GM12878 (cell line): ENCODE measurements around the gene HMGN1. TPM values are rescaled to one million over a fixed set of nuclear protein-coding genes. Genes with fewer than 3 reads are reported as not detected.

ENCODE experiments used
- ATAC-seq: fragments of 200-7000 bp; cut with Tn5 transposase; 3 replicates; pipeline ENCODE4 v1.9.1; 2020; ENCODE audit warnings: mild to moderate bottlenecking, moderate library complexity
- BruUV-seq: library from RNA; stranded (reverse); fragments of 400-500 nt; replicated peaks from 2 replicates; lab custom pipeline; 2021; lab: Mats Ljungman, UMichigan
- CTCF ChIA-PET: fragments of 300-600 bp; sonication (Branson Sonifier 250); formaldehyde crosslinking; extraction: SDS; loops from one replicate; lab custom pipeline; 2021; ENCODE audit warnings: inconsistent platforms; lab: Yijun Ruan, JAX
- POLR2A ChIA-PET: fragments of 350-600 bp; formaldehyde crosslinking; extraction: SDS; loops from one replicate; lab custom pipeline; 2021; ENCODE audit warnings: inconsistent platforms; lab: Charles Lee
- RAD21 ChIA-PET: fragments of 300-600 bp; sonication (Branson Sonifier 250); formaldehyde crosslinking; loops from one replicate; lab custom pipeline; 2023; ENCODE audit warnings: antibody characterized with exemption; ENCODE audit not compliant: unreplicated experiment; lab: Charles Lee
- SMC1A ChIA-PET: fragments of 300-600 bp; sonication (Branson Sonifier 250); formaldehyde crosslinking; loops from one replicate; lab custom pipeline; 2023; ENCODE audit not compliant: unreplicated experiment, uncharacterized antibody; lab: Charles Lee
- DNase-seq: peaks from one replicate; pipeline ENCODE4 v3.0.0-alpha.2; 2011; ENCODE audit warnings: low read depth, low spot score
- FAIRE-seq: peaks from 3 replicates; lab custom pipeline; 2011; peaks lifted over from hg19 to GRCh38; lab: Jason Lieb, UNC
- H2AFZ ChIP-seq: 2 replicates; pipeline ENCODE4 v1.6.0; 2011; ENCODE audit warnings: low read depth, low read length, control low read depth; ENCODE audit not compliant: control insufficient read depth
- H3K27ac ChIP-seq: 2 replicates; pipeline ENCODE4 v1.5.1; 2011; ENCODE audit warnings: control low read depth; ENCODE audit not compliant: control insufficient read depth, insufficient read depth
- H3K27me3 ChIP-seq, 2 experiments: replicated peaks in 1 of 2; 2 replicates each; pipeline versions ENCODE4 v1.6.0 to v1.6.1; 2011; ENCODE audit warnings: low read length in 1 of 2; ENCODE audit not compliant: control insufficient read depth in 2 of 2, insufficient read depth in 2 of 2
- H3K36me3 ChIP-seq, 2 experiments: 2 replicates each; pipeline ENCODE4 v1.5.1; 2011; ENCODE audit warnings: low read length in 1 of 2; ENCODE audit not compliant: control insufficient read depth in 2 of 2, insufficient read depth in 2 of 2
- H3K4me1 ChIP-seq: 2 replicates; pipeline ENCODE4 v1.6.1; 2011; ENCODE audit warnings: mild to moderate bottlenecking, low read length, moderate library complexity, mixed read lengths; ENCODE audit not compliant: control insufficient read depth, insufficient read depth
- H3K4me2 ChIP-seq: 2 replicates; pipeline ENCODE4 v1.6.0; 2011; ENCODE audit warnings: control low read depth; ENCODE audit not compliant: control insufficient read depth, insufficient read depth
- H3K4me3 ChIP-seq: fragments of 200-600 bp; sonication (generic); 2 replicates; pipeline ENCODE4 v1.5.1; 2016
- H3K79me2 ChIP-seq: 2 replicates; pipeline ENCODE4 v1.6.0; 2011; ENCODE audit warnings: low read length; ENCODE audit not compliant: control insufficient read depth, insufficient read depth
- H3K9ac ChIP-seq: 2 replicates; pipeline ENCODE4 v1.8.0; 2011; ENCODE audit warnings: low read length, control low read depth, mixed read lengths; ENCODE audit not compliant: control insufficient read depth, insufficient read depth
- H3K9me3 ChIP-seq: replicated peaks from 3 replicates; pipeline ENCODE4 v1.5.1; 2011; ENCODE audit warnings: mild to moderate bottlenecking, low read length; ENCODE audit not compliant: control insufficient read depth, insufficient read depth
- H4K20me1 ChIP-seq: 2 replicates; pipeline ENCODE4 v1.6.0; 2011; ENCODE audit not compliant: control insufficient read depth, insufficient read depth
- CBX3 ChIP-seq: fragments of 200-600 bp; sonication (generic); IDR thresholded peaks from 2 replicates; pipeline ENCODE4 v1.6.1; 2016; ENCODE audit warnings: low read depth, borderline replicate concordance
- CTCF ChIP-seq, 3 experiments: IDR thresholded peaks in 2 of 3; conservative IDR thresholded peaks in 1 of 3; 2 replicates each; pipeline ENCODE4 v1.5.1; 2011; ENCODE audit warnings: low read depth in 3 of 3, low read length in 3 of 3, mild to moderate bottlenecking in 3 of 3, control low read depth in 2 of 3, moderate library complexity in 2 of 3, inconsistent platforms in 1 of 3, mixed read lengths in 1 of 3; ENCODE audit not compliant: control insufficient read depth in 2 of 3, insufficient read depth in 1 of 3; ENCODE audit errors: extremely low read depth in 1 of 3
- EED ChIP-seq: sonication (generic); IDR thresholded peaks from 2 replicates; pipeline ENCODE4 v1.6.1; 2016; ENCODE audit warnings: antibody characterized with exemption, low read depth
- EP300 ChIP-seq, 2 experiments: fragments of 150-350 bp in 1 of 2; IDR thresholded peaks; 2 replicates each; pipeline ENCODE4 v1.6.1; 2011 to 2012; ENCODE audit warnings: low read depth in 2 of 2, low read length in 2 of 2, borderline replicate concordance in 1 of 2, improper control_type of control experiment in 1 of 2, inconsistent platforms in 1 of 2; ENCODE audit not compliant: control insufficient read depth in 1 of 2
- MEF2B ChIP-seq: fragments of 450-650 bp; IDR thresholded peaks from 2 replicates; pipeline ENCODE4 v1.6.1; 2018; ENCODE audit warnings: mild to moderate bottlenecking, moderate library complexity; ENCODE audit not compliant: partially characterized antibody, poor library complexity, severe bottlenecking
- NBN ChIP-seq: fragments of 450-650 bp; IDR thresholded peaks from 2 replicates; pipeline ENCODE4 v1.6.1; 2016
- RAD51 ChIP-seq: fragments of 450-650 bp; IDR thresholded peaks from 2 replicates; pipeline ENCODE4 v1.6.1; 2016; ENCODE audit warnings: moderate library complexity, mild to moderate bottlenecking, inconsistent platforms
- SMC3 ChIP-seq: IDR thresholded peaks from 2 replicates; pipeline ENCODE4 v1.6.1; 2011; ENCODE audit warnings: low read length, improper control_type of control experiment, borderline replicate concordance
- STAT3 ChIP-seq: IDR thresholded peaks from 2 replicates; pipeline ENCODE4 v1.6.1; 2011; ENCODE audit warnings: low read depth, low read length, improper control_type of control experiment
- TCF12 ChIP-seq: IDR thresholded peaks from 2 replicates; pipeline ENCODE4 v1.6.1; 2011; ENCODE audit warnings: low read depth, mild to moderate bottlenecking, low read length
- WRNIP1 ChIP-seq: IDR thresholded peaks from 2 replicates; pipeline ENCODE4 v1.6.1; 2011; ENCODE audit warnings: low read depth, low read length, improper control_type of control experiment, borderline replicate concordance
- YBX1 ChIP-seq: fragments of 450-650 bp; IDR thresholded peaks from 2 replicates; pipeline ENCODE4 v1.6.1; 2016; ENCODE audit warnings: antibody characterized with exemption
- ZBTB11 ChIP-seq: fragments of 450-650 bp; formaldehyde crosslinking; IDR thresholded peaks from 2 replicates; pipeline ENCODE4 v1.5.0; 2022; ENCODE audit warnings: mild to moderate bottlenecking, missing genetic modification characterization
- ZBTB4 ChIP-seq: fragments of 450-650 bp; formaldehyde crosslinking; IDR thresholded peaks from 2 replicates; pipeline ENCODE4 v1.4.0; 2022; ENCODE audit warnings: mild to moderate bottlenecking, moderate library complexity
- WGBS: methylation state at CpG from one replicate; pipeline ENCODE4 v1.1.6; 2016; ENCODE audit warnings: low lambda C conversion rate; ENCODE audit not compliant: insufficient replicate concordance, insufficient coverage; ENCODE audit errors: missing lambda C conversion rate; 5-methylcytosine and 5-hydroxymethylcytosine counted together
- in situ Hi-C: fragments of 300-500 bp; cut with MboI; formaldehyde crosslinking; loops from 9 replicates; pipeline ENCODE4 v1.14.3; 2018; ENCODE audit warnings: mixed read lengths
- intact Hi-C: fragments of 100-400 bp; cut with micrococcal nuclease; formaldehyde crosslinking; loops from one replicate; pipeline ENCODE4 v1.14.2; 2022; ENCODE audit not compliant: unreplicated experiment
- polyA plus RNA-seq, 11 experiments: library from polyadenylated mRNA; depleted of rRNA in 4 of 11; unstranded in 6 of 11; stranded (reverse) in 5 of 11; fragments of >200 nt; fragmentation: Nextera tagmentation in 4 of 11; fragmentation: Illumina TruSeq in 1 of 11; extraction: Ambion mirVana in 4 of 11; extraction: Trizol in 1 of 11; gene quantifications; 1 replicate in 1 of 11; 2 replicates in 10 of 11; pipeline versions ENCODE4 v1.2.1 to v1.2.3, GENCODE V29; 2011 to 2016; ENCODE audit warnings: inconsistent platforms in 2 of 11, missing spikeins in 2 of 11, low read depth in 1 of 11
- total RNA-seq, 4 experiments: library from RNA; depleted of rRNA in 3 of 4; stranded (reverse); fragments of >200 nt in 3 of 4; fragmentation: Illumina TruSeq in 1 of 4; extraction: Trizol in 1 of 4; gene quantifications; 2 replicates each; pipeline versions ENCODE4 v1.2.1 to v1.2.3, GENCODE V29; 2013 to 2021

The HMGN1 gene
- total and polyA plus RNA-seq, 10 of the 15 experiments (the other 5 are each of a cell fraction or from before 2014, with no cell fraction given), result 120 to 798 (median 396) TPM

GRCh38 chr21:39296891-39297290, 52.0 kb downstream of the HMGN1 start:
- Histone ChIP-seq H3K4me1 (no peaks in the 10 kb centered on the region), H3K4me3 (no peak overlapping the region), H3K27ac (no peak overlapping the region), H3K36me3 (peaks cover 0 to 17% of the 10 kb centered on the region in 2 experiments; a peak in 2 of 4 replicates), H3K79me2 (no peaks in the 10 kb centered on the region), H3K27me3 (no peaks in the 10 kb centered on the region), H3K9ac (no peak overlapping the region), H2AFZ (no peak overlapping the region), H4K20me1 (no peaks in the 10 kb centered on the region), H3K4me2 (no peak overlapping the region), H3K9me3 (peaks cover 5% of the 10 kb centered on the region; the same call in 2 of the 3 replicates)
- ChIA-PET POLR2A (interaction anchor here (1.0 kb wide), 1 partner anchor 11 kb away, joined by 3 read pairs; no protein-coding TSS in a partner anchor), SMC1A (interaction anchor here (1.2 kb wide), 1 partner anchor 9 kb away, joined by 3 read pairs; no protein-coding TSS in a partner anchor), RAD21 (no interaction called here), CTCF (no interaction called here)
- intact Hi-C loops, result no loop called here
- no peak for DNase-seq
- no peak for ATAC-seq
- TF ChIP-seq WRNIP1 (no peak), EED (no peak), YBX1 (no peak), TCF12 (no peak), SMC3 (no peak), NBN (no peak), ZBTB4 (no peak), CBX3 (no peak), MEF2B (no peak), CTCF (IDR thresholded peaks at IDR 0.05 in 2 of 3, conservative IDR thresholded peaks at IDR 0.05 in 1 of 3; ENCODE audit: control insufficient read depth in 2 of 3, extremely low read depth in 1 of 3, insufficient read depth in 1 of 3, low read depth in 3 of 3, low read length in 3 of 3) (no peak), EP300 (IDR thresholded peaks at IDR 0.05; ENCODE audit: borderline replicate concordance in 1 of 2, control insufficient read depth in 1 of 2, low read depth in 2 of 2, low read length in 2 of 2) (no peak), STAT3 (no peak), ZBTB11 (CRISPR knock-in tag) (no peak), RAD51 (no peak)
- in situ Hi-C loops, result no loop called here
- no peak for FAIRE-seq
- no TSS peak for BruUV-seq
- WGBS, result 100% methylated on average over 2 of the region's 2 CpGs
